Middle frontal gyrus (tissue), 1 donor: ENCODE results near the gene DUS3L.

Experiments
- DNase-seq: peaks from one replicate; pipeline ENCODE4 v3.0.0-alpha.2; 2015; ENCODE audit warnings: low spot score; ENCODE audit errors: extremely low spot score

The DUS3L gene

GRCh38 chr19:5790559-5791520 lies at the start of gene DUS3L:
TSS of gene DUS3L (minus strand) at chr19:5791163. CDS start at chr19:5791141, 22 bp downstream.
- DNase-seq, result peak; percentile 94

- no peak for DNase-seq
Measured at GRCh38 chr19:5839065-5840017, 48.4 kb upstream of the DUS3L start, which contains the start of gene FUT6. TSS of gene FUT6 (minus strand) at chr19:5839702. CDS start at chr19:5832567, 7,135 bp downstream.

GRCh38 chr19:5838353-5839064 lies 47.5 kb upstream of the DUS3L start:
- DNase-seq, result no peak

GRCh38 chr19:5837761-5838352 lies 46.9 kb upstream of the DUS3L start:
- DNase-seq, result no peak

- DNase-seq, result no peak
Measured at GRCh38 chr19:5832527-5833216, 41.7 kb upstream of the DUS3L start.

GRCh38 chr19:5832061-5832460 lies 41.1 kb upstream of the DUS3L start:
- DNase-seq, result no peak

- DNase-seq, result no peak
Measured at GRCh38 chr19:5831159-5831558, 40.2 kb upstream of the DUS3L start.

GRCh38 chr19:5829567-5830310 lies 38.8 kb upstream of the DUS3L start:
- no peak for DNase-seq

GRCh38 chr19:5828661-5829566 lies 38.0 kb upstream of the DUS3L start:
- no peak for DNase-seq

GRCh38 chr19:5827891-5828660 lies 37.1 kb upstream of the DUS3L start:
- DNase-seq, result peak; percentile 9

GRCh38 chr19:5827342-5827890 lies 36.5 kb upstream of the DUS3L start:
- DNase-seq, result no peak

GRCh38 chr19:5826531-5827341 lies 35.8 kb upstream of the DUS3L start:
- no peak for DNase-seq

- DNase-seq, result no peak
Measured at GRCh38 chr19:5825178-5825577, 34.2 kb upstream of the DUS3L start.

GRCh38 chr19:5824751-5825150 lies 33.8 kb upstream of the DUS3L start:
- no peak for DNase-seq

- DNase-seq, result no peak
Measured at GRCh38 chr19:5823579-5824281, 32.8 kb upstream of the DUS3L start.
